GM19372 (cell line): ENCODE data around the gene ZNF577.

Experiments
- ATAC-seq: cut with Tn5 transposase; IDR thresholded peaks from one replicate; pipeline ENCODE4 v1.9.1; 2021; ENCODE audit warnings: mild to moderate bottlenecking, low read depth, moderate library complexity; ENCODE audit not compliant: unreplicated experiment

Gene ZNF577

GRCh38 chr19:51882518-51882917 lies 5.2 kb downstream of the ZNF577 start:
- ATAC-seq: no peak

GRCh38 chr19:51873097-51873496 lies 14.7 kb downstream of the ZNF577 start:
- no peak for ATAC-seq

GRCh38 chr19:51861870-51862622 lies 25.7 kb downstream of the ZNF577 start:
- ATAC-seq: no peak

- no peak for ATAC-seq
These were observed 50.6 kb downstream of the ZNF577 start for GRCh38 chr19:51837145-51837544.

- ATAC-seq: no peak
These were observed 57.5 kb downstream of the ZNF577 start for GRCh38 chr19:51830274-51830673.

- ATAC-seq: no peak
These were observed 63.3 kb downstream of the ZNF577 start for GRCh38 chr19:51824281-51825005.

GRCh38 chr19:51822946-51823345 lies 64.8 kb downstream of the ZNF577 start:
- ATAC-seq: no peak

GRCh38 chr19:51822325-51822724 lies 65.4 kb downstream of the ZNF577 start:
- ATAC-seq: no peak

GRCh38 chr19:51821921-51822320 lies 65.8 kb downstream of the ZNF577 start:
- ATAC-seq: no peak

- ATAC-seq: no peak
These were observed 66.3 kb downstream of the ZNF577 start for GRCh38 chr19:51821456-51821855.
